Measurements from ENCODE around the gene TNFAIP6.

The TNFAIP6 gene

GRCh38 chr2:151422917-151423439 lies 65.6 kb downstream of the TNFAIP6 start:
- DNase-seq, result no peak

GRCh38 chr2:151423760-151424159 lies 66.4 kb downstream of the TNFAIP6 start:
- DNase-seq, result no peak

All from T-helper 9 cell (primary cell).